Suprapubic skin (tissue), 4 donors: ENCODE data around the gene MCM9.

Experiments
- EP300 ChIP-seq: sonication (generic); formaldehyde crosslinking; IDR thresholded peaks from one replicate; pipeline ENCODE4 v1.6.1; 2017; ENCODE audit warnings: antibody characterized with exemption
- POLR2A ChIP-seq, 2 donors: fragments of 450-650 bp; IDR thresholded peaks; one replicate each; pipeline ENCODE4 v1.6.1; 2017; ENCODE audit warnings: antibody characterized with exemption in 2 of 2, mild to moderate bottlenecking in 2 of 2, moderate library complexity in 2 of 2
- POLR2AphosphoS5 ChIP-seq, 3 donors: sonication (generic); formaldehyde crosslinking; IDR thresholded peaks; one replicate each; pipeline ENCODE4 v1.6.1; 2017; ENCODE audit warnings: antibody characterized with exemption in 3 of 3
- TF ChIP-seq, protein P1 (sequence below), 2 donors: fragments of 200-600 bp in 1 of 2; fragments of 450-650 bp in 1 of 2; sonication (generic) in 1 of 2; IDR thresholded peaks; one replicate each; pipeline ENCODE4 v1.5.1; 2016 to 2019; ENCODE audit warnings: antibody characterized with exemption in 2 of 2, mild to moderate bottlenecking in 1 of 2, moderate library complexity in 1 of 2

- TF ChIP-seq, protein P1, sequence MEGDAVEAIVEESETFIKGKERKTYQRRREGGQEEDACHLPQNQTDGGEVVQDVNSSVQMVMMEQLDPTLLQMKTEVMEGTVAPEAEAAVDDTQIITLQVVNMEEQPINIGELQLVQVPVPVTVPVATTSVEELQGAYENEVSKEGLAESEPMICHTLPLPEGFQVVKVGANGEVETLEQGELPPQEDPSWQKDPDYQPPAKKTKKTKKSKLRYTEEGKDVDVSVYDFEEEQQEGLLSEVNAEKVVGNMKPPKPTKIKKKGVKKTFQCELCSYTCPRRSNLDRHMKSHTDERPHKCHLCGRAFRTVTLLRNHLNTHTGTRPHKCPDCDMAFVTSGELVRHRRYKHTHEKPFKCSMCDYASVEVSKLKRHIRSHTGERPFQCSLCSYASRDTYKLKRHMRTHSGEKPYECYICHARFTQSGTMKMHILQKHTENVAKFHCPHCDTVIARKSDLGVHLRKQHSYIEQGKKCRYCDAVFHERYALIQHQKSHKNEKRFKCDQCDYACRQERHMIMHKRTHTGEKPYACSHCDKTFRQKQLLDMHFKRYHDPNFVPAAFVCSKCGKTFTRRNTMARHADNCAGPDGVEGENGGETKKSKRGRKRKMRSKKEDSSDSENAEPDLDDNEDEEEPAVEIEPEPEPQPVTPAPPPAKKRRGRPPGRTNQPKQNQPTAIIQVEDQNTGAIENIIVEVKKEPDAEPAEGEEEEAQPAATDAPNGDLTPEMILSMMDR (IDR thresholded peaks at IDR 0.05) = no peak
- no peak for TF ChIP-seq POLR2AphosphoS5 (IDR thresholded peaks at IDR 0.05)
- TF ChIP-seq POLR2A (IDR thresholded peaks at IDR 0.05) = no peak
- TF ChIP-seq EP300 = no peak
Observed at GRCh38 chr6:118877806-118878205, 57.2 kb downstream of the MCM9 start.
